ENCODE data around the gene ZBTB20. TPM values are rescaled to one million over a fixed set of nuclear protein-coding genes. Genes with fewer than 3 reads are reported as not detected.

Gene ZBTB20
- polyA plus RNA-seq, 3 donors, result 1.3 to 3.2 (median 2.0) TPM

GRCh38 chr3:114847564-114847963, 299.5 kb downstream of the ZBTB20 start:
- Mint-ChIP-seq H3K4me1 (no peaks in the 10 kb centered on the region), H3K27ac (no peak overlapping the region), H3K36me3 (no peaks in the 10 kb centered on the region), H3K4me3 (no peak overlapping the region), H3K27me3 (ENCODE audit: low read depth in 3 of 3) (no peaks in the 10 kb centered on the region), H3K9me3 (peaks cover 0 to 2% (median 0%) of the 10 kb centered on the region in 7 donors)
- 100% methylated on average over 1 of the region's 2 CpGs for WGBS (ENCODE audit: insufficient coverage)
- Histone ChIP-seq H4K20me1 (ENCODE audit: insufficient read depth, low read length) (no peaks in the 10 kb centered on the region), H3K9ac (ENCODE audit: insufficient read depth, low read length, poor library complexity, severe bottlenecking) (no peak overlapping the region), H3K79me2 (ENCODE audit: insufficient read depth, low read length) (no peaks in the 10 kb centered on the region), H2AFZ (ENCODE audit: insufficient read depth, low read depth, low read length, poor library complexity, severe bottlenecking) (no peak overlapping the region), H3K27ac (ENCODE audit: low read depth in 1 of 2, low read length in 2 of 2) (no peak overlapping the region), H3K9me3 (replicated peaks in 1 of 2; ENCODE audit: control insufficient read depth in 1 of 2, insufficient read depth in 1 of 2, low read length in 2 of 2) (no peaks in the 10 kb centered on the region), H3K27me3 (ENCODE audit: control insufficient read depth in 2 of 2, insufficient read depth in 2 of 2, low read length in 2 of 2) (no peaks in the 10 kb centered on the region), H3K4me2 (replicated peaks; ENCODE audit: extremely low read depth, low read length, poor library complexity, severe bottlenecking) (no peak overlapping the region), H3K4me1 (ENCODE audit: control insufficient read depth in 1 of 2, insufficient read depth in 2 of 2, low read length in 2 of 2) (no peaks in the 10 kb centered on the region), H3K36me3 (replicated peaks in 1 of 2; ENCODE audit: control insufficient read depth in 1 of 2, insufficient read depth in 2 of 2, low read length in 2 of 2) (no peaks in the 10 kb centered on the region), H3K4me3 (replicated peaks in 1 of 3; ENCODE audit: low read depth in 2 of 3, low read length in 3 of 3) (no peak overlapping the region)
- TF ChIP-seq, protein P1, sequence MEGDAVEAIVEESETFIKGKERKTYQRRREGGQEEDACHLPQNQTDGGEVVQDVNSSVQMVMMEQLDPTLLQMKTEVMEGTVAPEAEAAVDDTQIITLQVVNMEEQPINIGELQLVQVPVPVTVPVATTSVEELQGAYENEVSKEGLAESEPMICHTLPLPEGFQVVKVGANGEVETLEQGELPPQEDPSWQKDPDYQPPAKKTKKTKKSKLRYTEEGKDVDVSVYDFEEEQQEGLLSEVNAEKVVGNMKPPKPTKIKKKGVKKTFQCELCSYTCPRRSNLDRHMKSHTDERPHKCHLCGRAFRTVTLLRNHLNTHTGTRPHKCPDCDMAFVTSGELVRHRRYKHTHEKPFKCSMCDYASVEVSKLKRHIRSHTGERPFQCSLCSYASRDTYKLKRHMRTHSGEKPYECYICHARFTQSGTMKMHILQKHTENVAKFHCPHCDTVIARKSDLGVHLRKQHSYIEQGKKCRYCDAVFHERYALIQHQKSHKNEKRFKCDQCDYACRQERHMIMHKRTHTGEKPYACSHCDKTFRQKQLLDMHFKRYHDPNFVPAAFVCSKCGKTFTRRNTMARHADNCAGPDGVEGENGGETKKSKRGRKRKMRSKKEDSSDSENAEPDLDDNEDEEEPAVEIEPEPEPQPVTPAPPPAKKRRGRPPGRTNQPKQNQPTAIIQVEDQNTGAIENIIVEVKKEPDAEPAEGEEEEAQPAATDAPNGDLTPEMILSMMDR (IDR thresholded peaks at IDR 0.05), result no peak
- intact Hi-C loops (cut with micrococcal nuclease), result no loop called here
- no peak for DNase-seq

DNA sequence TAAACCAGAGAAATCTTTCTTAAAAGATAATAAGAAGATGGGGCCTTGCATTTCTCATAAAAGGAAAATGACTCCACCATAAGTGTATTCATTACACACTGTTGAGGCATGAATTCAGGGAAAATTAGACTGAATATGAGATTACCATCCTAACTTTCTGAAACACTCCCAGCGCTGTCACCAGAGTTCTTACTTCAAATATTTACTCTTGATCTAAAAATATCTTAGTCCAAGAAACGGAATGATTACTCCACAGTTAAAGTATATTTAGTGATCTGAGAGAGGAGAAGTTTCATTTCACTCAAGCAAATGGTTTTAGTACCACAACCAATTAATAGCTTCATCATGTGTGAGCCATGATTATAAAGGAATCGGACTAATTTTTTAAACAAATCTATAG, 300.3 kb downstream of the ZBTB20 start:
- no peak overlapping the region for H3K27ac Mint-ChIP-seq
- H3K4me3 ChIP-seq (replicated peaks in 1 of 3; ENCODE audit: low read depth in 2 of 3, low read length in 3 of 3), result no peak overlapping the region
- no peaks in the 10 kb centered on the region for H3K9me3 ChIP-seq (replicated peaks in 1 of 2; ENCODE audit: control insufficient read depth in 1 of 2, insufficient read depth in 1 of 2, low read length in 2 of 2)
- no peaks in the 10 kb centered on the region for H3K36me3 ChIP-seq (replicated peaks in 1 of 2; ENCODE audit: control insufficient read depth in 1 of 2, insufficient read depth in 2 of 2, low read length in 2 of 2)
- no peaks in the 10 kb centered on the region for H3K36me3 Mint-ChIP-seq
- no peak overlapping the region for H3K4me2 ChIP-seq (replicated peaks; ENCODE audit: extremely low read depth, low read length, poor library complexity, severe bottlenecking)
- intact Hi-C loops (cut with micrococcal nuclease), result no loop called here
- H3K4me1 ChIP-seq (ENCODE audit: control insufficient read depth in 1 of 2, insufficient read depth in 2 of 2, low read length in 2 of 2), result no peaks in the 10 kb centered on the region
- no peaks in the 10 kb centered on the region for H3K27me3 ChIP-seq (ENCODE audit: control insufficient read depth in 2 of 2, insufficient read depth in 2 of 2, low read length in 2 of 2)
- DNase-seq, result no peak
- H3K27me3 Mint-ChIP-seq (ENCODE audit: low read depth in 3 of 3), result no peaks in the 10 kb centered on the region
- TF ChIP-seq, protein P1 (IDR thresholded peaks at IDR 0.05), result no peak
- H2AFZ ChIP-seq (ENCODE audit: insufficient read depth, low read depth, low read length, poor library complexity, severe bottlenecking), result no peak overlapping the region
- no peaks in the 10 kb centered on the region for H3K4me1 Mint-ChIP-seq
- no peaks in the 10 kb centered on the region for H3K79me2 ChIP-seq (ENCODE audit: insufficient read depth, low read length)
- H3K27ac ChIP-seq (ENCODE audit: low read depth in 1 of 2, low read length in 2 of 2), result no peak overlapping the region
- no peak overlapping the region for H3K4me3 Mint-ChIP-seq
- no peaks in the 10 kb centered on the region for H4K20me1 ChIP-seq (ENCODE audit: insufficient read depth, low read length)
- no CpG with 5 or more reads among the region's 3 CpGs for WGBS (ENCODE audit: insufficient coverage)
- H3K9ac ChIP-seq (ENCODE audit: insufficient read depth, low read length, poor library complexity, severe bottlenecking), result no peak overlapping the region
- peaks cover 0 to 2% (median 0%) of the 10 kb centered on the region in 7 donors for H3K9me3 Mint-ChIP-seq

All from CD14-positive monocyte (primary cell).